Uterus (tissue), 2 donors: ENCODE measurements around the gene TMEM207.

Source experiments
- CTCF ChIP-seq, 4 experiments: fragments of 200-600 bp in 2 of 4; fragments of 450-650 bp in 2 of 4; sonication (generic) in 2 of 4; IDR thresholded peaks; one replicate each; pipeline ENCODE4 v1.5.1; 2016 to 2019; ENCODE audit warnings: antibody characterized with exemption in 4 of 4, mild to moderate bottlenecking in 2 of 4, moderate library complexity in 1 of 4
- POLR2A ChIP-seq, 2 donors: fragments of 450-650 bp; IDR thresholded peaks; one replicate each; pipeline ENCODE4 v1.6.1; 2016; ENCODE audit warnings: antibody characterized with exemption in 2 of 2, mild to moderate bottlenecking in 1 of 2, moderate library complexity in 1 of 2

- TF ChIP-seq CTCF (IDR thresholded peaks at IDR 0.05) (no peak), POLR2A (IDR thresholded peaks at IDR 0.05) (no peak)
Observed at GRCh38 chr3:190497811-190498210, 48.1 kb upstream of the TMEM207 start.
